ENCODE measurements around the gene COL9A2.

DNA sequence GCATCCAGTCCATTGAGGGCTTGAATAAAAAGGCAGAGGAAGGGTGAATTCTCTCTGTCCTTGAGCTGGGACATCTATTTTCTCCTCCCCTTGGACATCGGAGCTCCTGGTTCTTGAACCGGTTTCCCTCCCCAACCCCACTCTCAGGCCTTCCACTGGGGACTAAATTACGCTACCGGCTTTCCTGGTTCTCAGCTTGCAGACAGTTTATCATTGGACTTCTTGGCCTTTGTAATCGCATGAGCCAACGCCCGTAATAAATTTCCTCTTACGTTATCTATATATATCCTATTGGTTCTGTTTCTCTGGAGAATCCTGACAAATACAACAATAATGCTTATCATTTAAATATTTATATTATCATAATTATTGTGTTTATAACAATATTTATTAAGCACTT, 20.4 kb upstream of the COL9A2 start:
- TF ChIP-seq CTCF (IDR thresholded peaks at IDR 0.05; ENCODE audit: insufficient read depth, low read length, poor library complexity, severe bottlenecking) (no peak), EZH2phosphoT487 (conservative IDR thresholded peaks at IDR 0.05; ENCODE audit: low read length) (no peak)

All from SU-DHL-6 (cell line).